ENCODE results near the gene ADSS1.

The ADSS1 gene

GRCh38 chr14:104723651-104724406 is at the start of gene ADSS1:
TSS of gene ADSS1 (plus strand) at chr14:104724229. CDS start at chr14:104724271, 42 bp downstream.
- TF ChIP-seq, protein P1, sequence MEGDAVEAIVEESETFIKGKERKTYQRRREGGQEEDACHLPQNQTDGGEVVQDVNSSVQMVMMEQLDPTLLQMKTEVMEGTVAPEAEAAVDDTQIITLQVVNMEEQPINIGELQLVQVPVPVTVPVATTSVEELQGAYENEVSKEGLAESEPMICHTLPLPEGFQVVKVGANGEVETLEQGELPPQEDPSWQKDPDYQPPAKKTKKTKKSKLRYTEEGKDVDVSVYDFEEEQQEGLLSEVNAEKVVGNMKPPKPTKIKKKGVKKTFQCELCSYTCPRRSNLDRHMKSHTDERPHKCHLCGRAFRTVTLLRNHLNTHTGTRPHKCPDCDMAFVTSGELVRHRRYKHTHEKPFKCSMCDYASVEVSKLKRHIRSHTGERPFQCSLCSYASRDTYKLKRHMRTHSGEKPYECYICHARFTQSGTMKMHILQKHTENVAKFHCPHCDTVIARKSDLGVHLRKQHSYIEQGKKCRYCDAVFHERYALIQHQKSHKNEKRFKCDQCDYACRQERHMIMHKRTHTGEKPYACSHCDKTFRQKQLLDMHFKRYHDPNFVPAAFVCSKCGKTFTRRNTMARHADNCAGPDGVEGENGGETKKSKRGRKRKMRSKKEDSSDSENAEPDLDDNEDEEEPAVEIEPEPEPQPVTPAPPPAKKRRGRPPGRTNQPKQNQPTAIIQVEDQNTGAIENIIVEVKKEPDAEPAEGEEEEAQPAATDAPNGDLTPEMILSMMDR (IDR thresholded peaks at IDR 0.05; ENCODE audit: borderline replicate concordance, insufficient read depth, low read depth, low read length), result peak; percentile 98
- peak within 1 kb of the TSS; percentile 63 for H3K4me3 ChIP-seq (ENCODE audit: low read depth, low read length)

DNA sequence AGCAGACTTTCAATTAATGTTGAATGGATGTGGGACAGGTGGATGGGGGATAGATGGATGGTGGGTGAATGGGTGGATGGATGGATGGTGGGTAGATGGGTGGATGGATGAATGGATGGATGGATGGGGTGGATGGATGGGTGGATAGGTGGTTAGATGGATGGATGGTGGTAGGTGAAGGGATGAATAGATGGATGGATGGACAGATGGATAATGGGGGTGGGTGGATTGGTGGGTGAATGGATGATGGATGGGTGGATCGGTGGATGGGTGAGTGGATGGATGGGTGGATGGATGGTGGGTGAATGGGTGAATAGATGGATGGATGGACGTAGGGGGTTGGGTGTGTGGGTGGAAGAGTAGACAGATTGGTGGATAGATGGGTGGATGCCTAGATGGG is 48.6 kb upstream of the ADSS1 start:
- TF ChIP-seq, protein P1 (IDR thresholded peaks at IDR 0.05; ENCODE audit: borderline replicate concordance, insufficient read depth, low read depth, low read length), result no peak
- no peak overlapping the region for H3K4me3 ChIP-seq (ENCODE audit: low read depth, low read length)

GRCh38 chr14:104676130-104676693 is 47.8 kb upstream of the ADSS1 start:
- H3K4me3 ChIP-seq (ENCODE audit: low read depth, low read length), result no peak overlapping the region
- TF ChIP-seq, protein P1 (IDR thresholded peaks at IDR 0.05; ENCODE audit: borderline replicate concordance, insufficient read depth, low read depth, low read length), result no peak

DNA sequence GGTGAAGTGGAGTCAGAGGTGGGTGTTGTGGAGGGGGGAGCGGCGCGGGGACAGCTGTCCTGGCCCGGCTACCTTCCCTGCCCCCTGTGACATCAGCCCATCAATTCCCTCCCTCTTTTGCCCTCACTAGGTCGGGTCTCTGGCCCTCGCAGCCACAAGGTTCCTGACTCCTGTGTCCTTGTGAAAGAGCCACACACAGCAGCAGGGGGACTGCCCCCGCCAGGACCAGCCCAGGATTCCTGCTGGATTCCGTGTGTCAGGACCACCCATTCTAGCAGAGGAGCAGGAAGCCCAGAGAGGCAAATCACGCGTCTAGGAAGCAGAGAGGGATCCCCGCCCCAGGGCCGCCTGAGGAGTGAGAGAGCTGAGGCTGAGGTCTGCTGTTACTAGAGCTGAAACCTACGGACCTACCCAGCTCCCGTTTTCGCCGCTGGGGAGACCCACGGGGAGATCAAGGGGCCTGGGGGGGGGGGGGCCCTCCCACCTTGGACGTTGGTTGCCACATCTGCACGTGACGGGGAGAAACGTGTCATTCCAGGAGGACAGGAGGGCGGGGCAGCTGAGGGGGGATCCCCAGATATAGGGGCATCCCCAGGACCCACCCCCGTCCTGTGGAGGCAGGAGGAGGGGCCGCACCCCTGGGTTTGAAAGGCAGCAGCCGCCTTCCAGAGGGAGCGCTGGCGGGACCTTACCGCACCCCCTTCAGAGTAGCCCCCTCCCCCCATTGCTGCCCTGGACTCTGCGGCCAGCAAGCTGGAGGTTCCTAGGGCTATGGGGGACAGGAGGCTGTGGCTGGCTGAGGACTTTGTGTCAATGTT is 47.1 kb upstream of the ADSS1 start:
- peak overlapping the region; percentile 59 for H3K4me3 ChIP-seq (ENCODE audit: low read depth, low read length)
- TF ChIP-seq, protein P1 (IDR thresholded peaks at IDR 0.05; ENCODE audit: borderline replicate concordance, insufficient read depth, low read depth, low read length), result no peak

DNA sequence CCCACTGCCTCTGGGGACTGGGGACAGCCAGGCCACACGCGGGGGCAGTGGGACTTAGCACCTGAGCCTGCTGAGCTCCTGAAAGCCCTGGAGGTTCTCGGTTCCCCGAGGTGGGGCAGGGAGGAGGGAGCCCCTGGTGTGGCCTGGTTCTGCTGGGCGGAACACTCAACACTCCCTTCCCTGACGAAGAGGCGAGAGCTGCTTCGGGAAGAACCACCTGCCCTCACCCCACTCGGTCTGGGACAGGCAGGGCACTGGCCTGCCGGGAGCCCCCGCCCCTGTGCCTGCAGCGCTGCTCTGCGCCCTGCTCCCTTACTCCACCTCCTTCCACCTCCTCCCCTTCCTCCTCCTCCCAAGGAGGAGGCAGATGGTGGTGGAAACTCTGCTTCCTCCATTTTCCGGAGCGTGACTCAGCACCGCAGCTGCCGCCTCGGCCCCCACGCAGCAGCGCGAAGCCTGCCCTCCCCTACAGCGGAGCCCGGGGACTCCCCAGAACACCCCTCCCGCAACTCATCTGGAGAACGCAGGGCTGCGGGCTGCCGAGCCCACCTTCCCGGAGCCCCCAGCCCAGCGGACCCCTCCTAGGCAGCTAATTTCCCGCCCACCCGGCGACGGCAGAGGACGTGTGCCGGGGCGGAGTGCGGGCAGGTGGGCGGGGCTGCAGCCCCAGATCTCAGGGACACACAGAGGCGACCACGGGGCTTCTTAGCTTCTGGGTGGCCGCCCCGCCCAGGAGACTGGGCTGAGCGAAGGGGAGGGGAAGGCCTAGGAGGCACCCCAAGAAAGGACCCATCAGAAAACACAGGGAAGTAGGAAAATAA is 46.3 kb upstream of the ADSS1 start:
- H3K4me3 ChIP-seq (ENCODE audit: low read depth, low read length), result peak overlapping the region; percentile 59
- TF ChIP-seq, protein P1 (IDR thresholded peaks at IDR 0.05; ENCODE audit: borderline replicate concordance, insufficient read depth, low read depth, low read length), result no peak

DNA sequence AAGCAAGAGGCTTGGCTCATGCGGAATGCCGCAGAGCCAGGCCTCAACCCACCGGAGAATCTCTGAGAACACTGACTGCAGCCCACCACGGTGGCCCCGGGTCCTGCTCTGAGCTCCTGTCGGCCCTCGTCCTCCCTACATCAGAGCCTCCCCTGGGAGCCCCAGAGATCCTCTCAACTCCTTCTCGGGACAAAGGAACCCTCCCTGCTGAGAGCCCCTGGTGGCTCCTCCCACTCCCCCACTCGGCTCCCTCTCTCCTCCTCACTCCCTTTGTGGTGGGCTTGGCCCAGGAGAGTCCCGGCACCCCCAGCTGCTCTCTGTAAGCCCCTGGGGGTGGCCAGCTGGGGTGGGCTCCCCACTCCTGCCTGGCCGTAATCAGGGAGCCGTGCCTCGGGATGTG is 45.7 kb upstream of the ADSS1 start:
- peak overlapping the region; percentile 59 for H3K4me3 ChIP-seq (ENCODE audit: low read depth, low read length)
- TF ChIP-seq, protein P1 (IDR thresholded peaks at IDR 0.05; ENCODE audit: borderline replicate concordance, insufficient read depth, low read depth, low read length), result no peak

All from GM12875 (cell line).